Epithelial cell of proximal tubule (primary cell): ENCODE measurements around the gene INPP5J. TPM values are rescaled to one million over a fixed set of nuclear protein-coding genes. Genes with fewer than 3 reads are reported as not detected.

Source experiments
- DNase-seq: peaks from one replicate; pipeline ENCODE4 v3.0.0-alpha.2; 2011; ENCODE audit warnings: low read depth
- H3K4me3 ChIP-seq: 2 replicates; pipeline ENCODE4 v1.5.1; 2011; ENCODE audit warnings: low read depth, mild to moderate bottlenecking, low read length
- total RNA-seq: library from RNA; depleted of rRNA; stranded (reverse); fragments of >200 nt; gene quantifications from 2 replicates; pipeline ENCODE4 v1.2.3, GENCODE V29; 2015
- TF ChIP-seq, protein P1 (sequence below): conservative IDR thresholded peaks from 2 replicates; pipeline ENCODE4 v1.5.1; 2012; ENCODE audit warnings: low read depth, mild to moderate bottlenecking, low read length

Gene INPP5J
- total RNA-seq, 1 donor from 2014 or later = 1.2 TPM

DNA sequence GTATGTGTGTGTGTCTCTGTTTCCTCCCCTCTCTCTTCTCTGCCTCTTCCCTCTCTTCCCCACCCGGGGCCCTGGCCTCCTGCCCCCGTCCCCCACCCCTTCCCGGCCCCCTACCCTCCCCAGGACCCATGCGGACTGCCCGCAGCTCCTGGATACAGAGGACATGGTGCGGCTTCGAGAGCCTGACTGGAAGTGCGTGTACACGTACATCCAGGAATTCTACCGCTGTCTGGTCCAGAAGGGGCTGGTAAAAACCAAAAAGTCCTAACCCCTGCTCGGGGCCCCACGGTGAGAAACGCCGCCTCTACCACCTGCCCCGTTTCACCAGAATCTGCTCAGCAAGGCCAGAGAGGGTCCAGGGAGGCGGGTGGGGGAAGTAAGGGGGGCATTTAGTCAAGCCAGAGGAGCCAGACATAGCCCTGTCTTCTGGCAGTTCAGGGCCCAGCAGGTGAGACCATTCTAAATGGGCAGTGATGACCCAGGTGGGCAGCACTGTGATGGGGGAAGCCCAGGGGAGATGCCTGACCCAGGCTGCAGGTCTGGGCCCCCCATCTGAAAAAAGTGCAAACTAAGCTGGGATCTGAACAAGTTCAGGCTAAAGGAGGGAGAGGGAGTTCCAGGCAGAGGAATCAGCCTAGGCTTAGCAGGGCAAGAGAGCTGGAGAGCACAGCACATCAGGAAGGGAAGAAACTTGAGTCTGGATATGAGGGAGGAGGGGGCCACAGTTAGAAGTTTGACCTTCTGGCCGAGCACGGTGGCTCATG, 21.8 kb upstream of the INPP5J start:
- H3K4me3 ChIP-seq = no peak overlapping the region
- no peak for DNase-seq
- TF ChIP-seq, protein P1, sequence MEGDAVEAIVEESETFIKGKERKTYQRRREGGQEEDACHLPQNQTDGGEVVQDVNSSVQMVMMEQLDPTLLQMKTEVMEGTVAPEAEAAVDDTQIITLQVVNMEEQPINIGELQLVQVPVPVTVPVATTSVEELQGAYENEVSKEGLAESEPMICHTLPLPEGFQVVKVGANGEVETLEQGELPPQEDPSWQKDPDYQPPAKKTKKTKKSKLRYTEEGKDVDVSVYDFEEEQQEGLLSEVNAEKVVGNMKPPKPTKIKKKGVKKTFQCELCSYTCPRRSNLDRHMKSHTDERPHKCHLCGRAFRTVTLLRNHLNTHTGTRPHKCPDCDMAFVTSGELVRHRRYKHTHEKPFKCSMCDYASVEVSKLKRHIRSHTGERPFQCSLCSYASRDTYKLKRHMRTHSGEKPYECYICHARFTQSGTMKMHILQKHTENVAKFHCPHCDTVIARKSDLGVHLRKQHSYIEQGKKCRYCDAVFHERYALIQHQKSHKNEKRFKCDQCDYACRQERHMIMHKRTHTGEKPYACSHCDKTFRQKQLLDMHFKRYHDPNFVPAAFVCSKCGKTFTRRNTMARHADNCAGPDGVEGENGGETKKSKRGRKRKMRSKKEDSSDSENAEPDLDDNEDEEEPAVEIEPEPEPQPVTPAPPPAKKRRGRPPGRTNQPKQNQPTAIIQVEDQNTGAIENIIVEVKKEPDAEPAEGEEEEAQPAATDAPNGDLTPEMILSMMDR = no peak

GRCh38 chr22:31102441-31103081, 20.2 kb upstream of the INPP5J start:
- TF ChIP-seq, protein P1 = no peak
- H3K4me3 ChIP-seq = no peak overlapping the region
- DNase-seq = no peak

DNA sequence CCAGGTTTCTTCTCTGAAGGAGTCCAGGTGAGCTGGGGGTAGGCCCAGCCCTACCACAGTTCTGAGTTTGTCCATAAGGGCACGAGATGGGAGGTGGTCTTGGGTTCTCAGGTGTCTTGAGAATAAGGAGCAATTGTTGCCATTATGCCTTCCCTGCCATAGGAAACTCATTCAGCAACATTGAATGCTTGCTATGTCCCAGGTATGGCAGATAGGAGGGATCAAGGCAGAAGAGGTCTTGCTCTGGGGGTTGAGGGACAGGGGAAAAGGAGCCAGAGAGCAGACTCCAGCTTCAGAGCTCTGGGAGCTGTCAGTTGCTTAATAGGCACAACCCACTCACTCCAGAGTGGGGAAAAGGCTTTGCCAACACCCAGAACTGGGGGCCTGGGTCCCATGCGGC, 19.7 kb upstream of the INPP5J start:
- no peak for DNase-seq

GRCh38 chr22:31103899-31104694, 18.7 kb upstream of the INPP5J start:
- H3K4me3 ChIP-seq = no peak overlapping the region
- no peak for DNase-seq

More for the DNA sequence above, 19.7 kb upstream of the INPP5J start:
- no peak overlapping the region for H3K4me3 ChIP-seq
- TF ChIP-seq, protein P1 = no peak

DNA sequence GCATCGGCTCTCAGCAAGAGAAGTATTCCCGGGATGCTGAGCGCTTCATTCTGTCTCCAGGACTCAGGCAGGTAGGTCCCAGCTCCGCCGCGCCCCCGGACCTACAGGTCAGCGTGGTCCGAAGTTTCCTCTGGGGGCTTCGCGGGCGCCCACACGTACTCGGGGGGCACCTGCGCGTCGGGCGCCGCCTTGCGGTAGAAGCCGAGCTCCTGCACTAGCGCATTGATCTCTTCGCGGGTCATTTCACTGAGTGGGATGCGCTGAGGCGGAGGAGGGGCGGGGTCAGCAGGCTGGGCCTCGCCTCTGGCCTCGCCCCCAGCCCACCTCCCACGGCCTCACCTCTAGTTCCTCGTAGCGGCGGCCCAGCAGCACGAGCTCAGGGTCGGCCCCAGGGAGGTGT, 17.9 kb upstream of the INPP5J start:
- DNase-seq = no peak
- TF ChIP-seq, protein P1 = no peak
- no peak overlapping the region for H3K4me3 ChIP-seq

More at GRCh38 chr22:31103899-31104694, 18.7 kb upstream of the INPP5J start:
- TF ChIP-seq, protein P1 = no peak

GRCh38 chr22:31105282-31105929, 17.4 kb upstream of the INPP5J start:
- no peak for DNase-seq
- H3K4me3 ChIP-seq = no peak overlapping the region
- TF ChIP-seq, protein P1 = no peak
